GM23338 (cell line): ENCODE results near the gene PCYT2. TPM values are rescaled to one million over a fixed set of nuclear protein-coding genes. Genes with fewer than 3 reads are reported as not detected.

Experiments used
- ATAC-seq: fragments of 200-7000 bp; cut with Tn5 transposase; 3 replicates; pipeline ENCODE4 v1.9.1; 2020
- DNase-seq: peaks from one replicate; pipeline ENCODE4 v3.0.0-alpha.2; 2015; ENCODE audit warnings: low spot score
- H2AFZ ChIP-seq: fragments of 200-600 bp; sonication (generic); 2 replicates; pipeline ENCODE4 v1.8.0; 2016; ENCODE audit warnings: antibody characterized with exemption, mild to moderate bottlenecking, moderate library complexity
- H3F3A ChIP-seq: fragments of 200-600 bp; sonication (generic); replicated peaks from 2 replicates; pipeline ENCODE4 v1.8.0; 2017; ENCODE audit warnings: antibody characterized with exemption, mixed run types, low read depth
- H3K27ac ChIP-seq: fragments of 200-600 bp; sonication (generic); 2 replicates; pipeline ENCODE4 v1.6.1; 2016; ENCODE audit warnings: low read depth
- H3K27me3 ChIP-seq: fragments of 200-600 bp; sonication (generic); 2 replicates; pipeline ENCODE4 v1.8.0; 2016; ENCODE audit warnings: mild to moderate bottlenecking, mixed run types, moderate library complexity; ENCODE audit not compliant: insufficient read depth
- H3K36me3 ChIP-seq: fragments of 200-600 bp; sonication (generic); 2 replicates; pipeline ENCODE4 v1.8.0; 2016; ENCODE audit warnings: mild to moderate bottlenecking; ENCODE audit not compliant: insufficient read depth
- H3K4me1 ChIP-seq: fragments of 200-600 bp; sonication (generic); 2 replicates; pipeline ENCODE4 v1.8.0; 2016; ENCODE audit warnings: mild to moderate bottlenecking, moderate library complexity; ENCODE audit not compliant: insufficient read depth
- H3K4me2 ChIP-seq: fragments of 200-600 bp; sonication (generic); 2 replicates; pipeline ENCODE4 v1.7.1; 2017; ENCODE audit warnings: mixed run types
- H3K4me3 ChIP-seq: fragments of 200-600 bp; sonication (generic); 2 replicates; pipeline ENCODE4 v1.6.1; 2016; ENCODE audit warnings: mixed run types
- H3K79me2 ChIP-seq: fragments of 200-600 bp; sonication (generic); replicated peaks from 2 replicates; pipeline ENCODE4 v1.8.0; 2017; ENCODE audit warnings: mild to moderate bottlenecking; ENCODE audit not compliant: insufficient read depth
- H3K9me2 ChIP-seq: fragments of 200-600 bp; sonication (generic); 2 replicates; pipeline ENCODE4 v1.8.0; 2017; ENCODE audit not compliant: insufficient read depth
- H4K20me1 ChIP-seq: fragments of 200-600 bp; sonication (generic); replicated peaks from 2 replicates; pipeline ENCODE4 v1.8.0; 2017; ENCODE audit warnings: mild to moderate bottlenecking; ENCODE audit not compliant: insufficient read depth
- H3K27ac Mint-ChIP-seq: 2 replicates; pipeline ENCODE4 v1.8.0; 2020; ENCODE audit warnings: inconsistent platforms, mild to moderate bottlenecking, moderate library complexity, mixed read lengths
- H3K27me3 Mint-ChIP-seq: 3 replicates; pipeline ENCODE4 v1.8.0; 2022; ENCODE audit warnings: low read depth, mild to moderate bottlenecking, moderate library complexity, mixed read lengths, inconsistent platforms; ENCODE audit not compliant: insufficient read depth, poor library complexity
- H3K36me3 Mint-ChIP-seq: 3 replicates; pipeline ENCODE4 v1.8.0; 2021; ENCODE audit warnings: low read depth, mild to moderate bottlenecking, inconsistent platforms, moderate library complexity, mixed read lengths
- H3K4me1 Mint-ChIP-seq: 3 replicates; pipeline ENCODE4 v1.8.0; 2020; ENCODE audit warnings: mild to moderate bottlenecking, inconsistent platforms, mixed read lengths
- H3K4me3 Mint-ChIP-seq: 3 replicates; pipeline ENCODE4 v1.8.0; 2021; ENCODE audit warnings: moderate library complexity, mild to moderate bottlenecking, inconsistent platforms, mixed read lengths
- H3K9me3 Mint-ChIP-seq: 3 replicates; pipeline ENCODE4 v1.8.0; 2020; ENCODE audit warnings: moderate library complexity, mild to moderate bottlenecking, inconsistent platforms, mixed read lengths
- EZH2 ChIP-seq: fragments of 200-600 bp; sonication (generic); IDR thresholded peaks from one replicate; pipeline ENCODE4 v1.8.0; 2017; ENCODE audit warnings: antibody characterized with exemption, mild to moderate bottlenecking, low read depth; ENCODE audit not compliant: unreplicated experiment
- EZH2phosphoT487 ChIP-seq: fragments of 200-600 bp; sonication (generic); IDR thresholded peaks from one replicate; pipeline ENCODE4 v1.8.1; 2018; ENCODE audit warnings: antibody characterized with exemption; ENCODE audit not compliant: unreplicated experiment
- JUNB ChIP-seq: IDR thresholded peaks from one replicate; pipeline ENCODE4 v1.6.1; 2016; ENCODE audit warnings: antibody characterized with exemption; ENCODE audit not compliant: unreplicated experiment
- NANOG ChIP-seq: IDR thresholded peaks from 2 replicates; pipeline ENCODE4 v1.6.1; 2016; ENCODE audit warnings: antibody characterized with exemption, borderline replicate concordance
- POLR2AphosphoS5 ChIP-seq: IDR thresholded peaks from 2 replicates; pipeline ENCODE4 v1.6.1; 2016; ENCODE audit warnings: antibody characterized with exemption, low read depth
- STAT1 ChIP-seq: IDR thresholded peaks from one replicate; pipeline ENCODE4 v1.6.1; 2016; ENCODE audit warnings: antibody characterized with exemption; ENCODE audit not compliant: unreplicated experiment
- ZNF114 ChIP-seq: fragments of 250-450 bp; sonication (Bioruptor Pico); IDR thresholded peaks from 2 replicates; pipeline ENCODE4 v1.5.0; 2020; ENCODE audit warnings: mild to moderate bottlenecking, moderate library complexity
- polyA plus RNA-seq: library from polyadenylated mRNA; unstranded; fragments of >200 nt; fragmentation: Nextera tagmentation; extraction: Ambion mirVana; gene quantifications from 2 replicates; pipeline ENCODE4 v1.2.1, GENCODE V29; 2016
- total RNA-seq: library from RNA; depleted of rRNA; stranded (reverse); fragments of >200 nt; shearing (Covaris generic); gene quantifications from 2 replicates; pipeline ENCODE4 v1.2.3, GENCODE V29; 2014
- TF ChIP-seq, protein P1 (sequence below), 2 experiments: fragments of 200-600 bp in 1 of 2; sonication (generic) in 1 of 2; conservative IDR thresholded peaks; 2 replicates each; pipeline versions ENCODE4 v1.5.1 to v1.6.1; 2016 to 2017; ENCODE audit warnings: antibody characterized with exemption in 2 of 2, low read depth in 2 of 2, mild to moderate bottlenecking in 2 of 2, moderate library complexity in 1 of 2
- TF ChIP-seq, protein P2 (sequence below): IDR thresholded peaks from one replicate; pipeline ENCODE4 v1.6.1; 2018; ENCODE audit warnings: antibody characterized with exemption; ENCODE audit not compliant: unreplicated experiment

The PCYT2 gene
- total and polyA plus RNA-seq, 2 experiments from 2014 or later = 51.6 to 82.9 TPM

DNA sequence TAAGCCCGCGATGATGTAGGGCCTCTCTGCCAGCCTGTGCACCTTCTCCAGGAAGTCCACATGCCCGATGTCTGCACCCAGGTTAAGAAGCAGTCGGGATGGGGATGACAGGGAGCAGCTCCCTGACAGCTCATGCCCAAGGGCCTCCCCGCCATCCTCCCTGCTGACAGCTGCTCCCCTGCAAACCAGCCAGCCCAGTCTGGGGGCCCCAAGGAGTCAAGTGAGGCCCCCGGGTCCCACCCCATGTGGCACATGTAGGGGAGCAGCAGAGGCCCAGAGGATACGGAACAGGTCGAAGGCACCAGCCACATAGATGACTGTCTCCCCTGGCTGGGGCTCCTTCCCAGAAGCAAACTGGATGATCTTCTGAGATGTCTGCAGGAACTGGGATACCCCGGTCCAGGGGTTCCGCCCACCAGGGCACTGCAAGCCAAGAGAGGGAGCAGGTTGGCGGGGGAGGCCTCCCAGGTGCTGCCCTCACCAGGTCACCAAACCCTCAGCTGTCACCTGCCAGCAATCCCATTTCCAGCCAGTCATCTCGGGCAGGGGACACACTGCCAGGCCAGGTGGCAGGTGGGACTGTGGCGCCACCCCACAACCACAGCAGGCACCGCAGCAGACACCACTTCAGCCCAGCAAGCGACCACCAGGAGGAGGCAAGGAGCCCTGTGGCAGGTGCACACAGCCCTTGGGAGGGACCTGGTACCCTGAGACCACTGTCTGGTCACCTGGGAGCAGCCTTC, 4.6 kb downstream of the PCYT2 start:
- H3K4me2 ChIP-seq = no peak overlapping the region
- H3K9me3 Mint-ChIP-seq = no peaks in the 10 kb centered on the region
- H3K4me3 ChIP-seq = no peak overlapping the region
- H3K79me2 ChIP-seq = peaks cover 7% of the 10 kb centered on the region
- DNase-seq (peak; percentile 47), ATAC-seq (no peak)
- peaks cover 10% of the 10 kb centered on the region for H3K27me3 Mint-ChIP-seq
- peaks cover 9% of the 10 kb centered on the region for H4K20me1 ChIP-seq
- H3K27me3 ChIP-seq = peaks cover 5% of the 10 kb centered on the region; the same call in 1 of the 2 replicates
- H3K4me3 Mint-ChIP-seq = no peak overlapping the region
- H3K27ac Mint-ChIP-seq = no peak overlapping the region
- peaks cover 6% of the 10 kb centered on the region for H3K4me1 ChIP-seq
- H3K27ac ChIP-seq = no peak overlapping the region
- TF ChIP-seq, protein P1, sequence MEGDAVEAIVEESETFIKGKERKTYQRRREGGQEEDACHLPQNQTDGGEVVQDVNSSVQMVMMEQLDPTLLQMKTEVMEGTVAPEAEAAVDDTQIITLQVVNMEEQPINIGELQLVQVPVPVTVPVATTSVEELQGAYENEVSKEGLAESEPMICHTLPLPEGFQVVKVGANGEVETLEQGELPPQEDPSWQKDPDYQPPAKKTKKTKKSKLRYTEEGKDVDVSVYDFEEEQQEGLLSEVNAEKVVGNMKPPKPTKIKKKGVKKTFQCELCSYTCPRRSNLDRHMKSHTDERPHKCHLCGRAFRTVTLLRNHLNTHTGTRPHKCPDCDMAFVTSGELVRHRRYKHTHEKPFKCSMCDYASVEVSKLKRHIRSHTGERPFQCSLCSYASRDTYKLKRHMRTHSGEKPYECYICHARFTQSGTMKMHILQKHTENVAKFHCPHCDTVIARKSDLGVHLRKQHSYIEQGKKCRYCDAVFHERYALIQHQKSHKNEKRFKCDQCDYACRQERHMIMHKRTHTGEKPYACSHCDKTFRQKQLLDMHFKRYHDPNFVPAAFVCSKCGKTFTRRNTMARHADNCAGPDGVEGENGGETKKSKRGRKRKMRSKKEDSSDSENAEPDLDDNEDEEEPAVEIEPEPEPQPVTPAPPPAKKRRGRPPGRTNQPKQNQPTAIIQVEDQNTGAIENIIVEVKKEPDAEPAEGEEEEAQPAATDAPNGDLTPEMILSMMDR (conservative IDR thresholded peaks at IDR 0.05; ENCODE audit: low read depth in 2 of 2) = peak; percentile 40 to 81
- no peak for TF ChIP-seq JUNB
- H3K4me1 Mint-ChIP-seq = peaks cover 3% of the 10 kb centered on the region; the same call in 1 of the 3 replicates
- no peak overlapping the region for H2AFZ ChIP-seq
- peaks cover 6% of the 10 kb centered on the region; the same call in 1 of the 2 replicates for H3K36me3 ChIP-seq
- no peaks in the 10 kb centered on the region for H3K36me3 Mint-ChIP-seq
- H3K9me2 ChIP-seq = no peaks in the 10 kb centered on the region
- H3F3A ChIP-seq = peaks cover 20% of the 10 kb centered on the region

DNA sequence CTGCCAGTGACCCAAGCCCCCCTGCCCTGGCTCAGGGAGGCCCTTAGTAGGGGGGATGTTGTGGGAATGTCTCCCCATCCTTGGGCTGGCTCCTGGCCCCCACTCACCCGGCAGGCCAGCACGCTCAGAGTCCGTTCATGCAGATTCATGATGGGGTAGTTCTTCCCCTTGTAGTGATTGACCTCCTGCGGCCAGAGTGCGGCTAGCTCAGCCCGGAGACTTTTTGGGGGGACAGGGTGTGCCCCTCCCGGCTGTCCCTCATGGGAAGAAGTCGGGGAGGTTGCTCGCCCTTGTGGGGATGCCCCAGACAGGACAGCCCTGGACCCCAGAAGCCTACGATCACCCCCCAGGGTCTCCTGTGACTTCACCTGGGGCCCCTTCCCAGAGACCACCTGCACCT, 5.2 kb downstream of the PCYT2 start:
- H3K36me3 Mint-ChIP-seq = no peaks in the 10 kb centered on the region; the same call in 2 of the 3 replicates
- no peak overlapping the region for H3K27ac Mint-ChIP-seq
- Histone ChIP-seq H2AFZ (no peak overlapping the region), H3K27me3 (peaks cover 12% of the 10 kb centered on the region), H3K9me2 (no peaks in the 10 kb centered on the region), H3F3A (peaks cover 20% of the 10 kb centered on the region), H3K27ac (no peak overlapping the region), H3K79me2 (peaks cover 7% of the 10 kb centered on the region), H4K20me1 (peaks cover 9% of the 10 kb centered on the region), H3K4me1 (peaks cover 6% of the 10 kb centered on the region), H3K36me3 (peaks cover 6% of the 10 kb centered on the region; the same call in 1 of the 2 replicates), H3K4me3 (no peak overlapping the region), H3K4me2 (no peak overlapping the region)
- no peak for ATAC-seq
- H3K27me3 Mint-ChIP-seq = peaks cover 16% of the 10 kb centered on the region
- H3K9me3 Mint-ChIP-seq = no peaks in the 10 kb centered on the region
- peaks cover 5% of the 10 kb centered on the region; the same call in 2 of the 3 replicates for H3K4me1 Mint-ChIP-seq
- no peak overlapping the region for H3K4me3 Mint-ChIP-seq
- DNase-seq = no peak
- no peak for TF ChIP-seq ZNF114 (CRISPR knock-in tag)
- no peak for TF ChIP-seq NANOG
- no peak for TF ChIP-seq POLR2AphosphoS5
- TF ChIP-seq STAT1 = no peak

DNA sequence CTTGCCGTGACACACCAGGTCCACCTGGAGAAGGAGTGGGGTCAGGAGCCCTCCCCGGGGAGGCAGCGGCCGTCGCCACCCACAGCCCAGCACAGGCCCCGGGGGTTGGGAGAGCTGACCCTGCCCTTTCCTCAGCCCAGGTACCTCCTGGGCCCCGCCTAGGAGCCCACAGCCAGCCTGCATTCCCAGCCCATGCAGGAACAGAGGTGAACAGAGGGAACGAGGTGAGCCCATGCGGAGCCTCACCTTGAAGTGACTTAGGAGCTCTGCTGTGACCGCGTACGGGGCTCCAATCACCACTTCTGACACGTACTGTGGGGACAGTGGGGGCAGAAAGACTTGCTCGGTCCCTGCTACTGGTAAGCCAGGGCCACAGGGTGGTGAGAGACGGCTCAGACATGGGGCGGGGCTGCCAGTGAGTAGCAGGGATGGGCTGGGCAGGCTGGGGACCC, 5.7 kb downstream of the PCYT2 start:
- H3K4me3 Mint-ChIP-seq = no peak overlapping the region
- H4K20me1 ChIP-seq = peaks cover 8% of the 10 kb centered on the region
- peaks cover 19% of the 10 kb centered on the region for H3F3A ChIP-seq
- no peak overlapping the region for H3K4me2 ChIP-seq
- peaks cover 6% of the 10 kb centered on the region for H3K4me1 ChIP-seq
- H3K27me3 Mint-ChIP-seq = peaks cover 20% of the 10 kb centered on the region
- ATAC-seq (no peak), DNase-seq (no peak)
- H3K27me3 ChIP-seq = peaks cover 17% of the 10 kb centered on the region
- no peak overlapping the region for H2AFZ ChIP-seq
- peaks cover 5% of the 10 kb centered on the region; the same call in 2 of the 3 replicates for H3K4me1 Mint-ChIP-seq
- H3K36me3 ChIP-seq = peaks cover 6% of the 10 kb centered on the region; the same call in 1 of the 2 replicates
- H3K4me3 ChIP-seq = no peak overlapping the region
- peaks cover 2% of the 10 kb centered on the region; the same call in 2 of the 3 replicates for H3K36me3 Mint-ChIP-seq
- no peaks in the 10 kb centered on the region for H3K9me2 ChIP-seq
- no peak overlapping the region for H3K27ac Mint-ChIP-seq
- peaks cover 7% of the 10 kb centered on the region for H3K79me2 ChIP-seq
- H3K27ac ChIP-seq = no peak overlapping the region
- H3K9me3 Mint-ChIP-seq = no peaks in the 10 kb centered on the region
- TF ChIP-seq EZH2 = no peak
- TF ChIP-seq, protein P2, sequence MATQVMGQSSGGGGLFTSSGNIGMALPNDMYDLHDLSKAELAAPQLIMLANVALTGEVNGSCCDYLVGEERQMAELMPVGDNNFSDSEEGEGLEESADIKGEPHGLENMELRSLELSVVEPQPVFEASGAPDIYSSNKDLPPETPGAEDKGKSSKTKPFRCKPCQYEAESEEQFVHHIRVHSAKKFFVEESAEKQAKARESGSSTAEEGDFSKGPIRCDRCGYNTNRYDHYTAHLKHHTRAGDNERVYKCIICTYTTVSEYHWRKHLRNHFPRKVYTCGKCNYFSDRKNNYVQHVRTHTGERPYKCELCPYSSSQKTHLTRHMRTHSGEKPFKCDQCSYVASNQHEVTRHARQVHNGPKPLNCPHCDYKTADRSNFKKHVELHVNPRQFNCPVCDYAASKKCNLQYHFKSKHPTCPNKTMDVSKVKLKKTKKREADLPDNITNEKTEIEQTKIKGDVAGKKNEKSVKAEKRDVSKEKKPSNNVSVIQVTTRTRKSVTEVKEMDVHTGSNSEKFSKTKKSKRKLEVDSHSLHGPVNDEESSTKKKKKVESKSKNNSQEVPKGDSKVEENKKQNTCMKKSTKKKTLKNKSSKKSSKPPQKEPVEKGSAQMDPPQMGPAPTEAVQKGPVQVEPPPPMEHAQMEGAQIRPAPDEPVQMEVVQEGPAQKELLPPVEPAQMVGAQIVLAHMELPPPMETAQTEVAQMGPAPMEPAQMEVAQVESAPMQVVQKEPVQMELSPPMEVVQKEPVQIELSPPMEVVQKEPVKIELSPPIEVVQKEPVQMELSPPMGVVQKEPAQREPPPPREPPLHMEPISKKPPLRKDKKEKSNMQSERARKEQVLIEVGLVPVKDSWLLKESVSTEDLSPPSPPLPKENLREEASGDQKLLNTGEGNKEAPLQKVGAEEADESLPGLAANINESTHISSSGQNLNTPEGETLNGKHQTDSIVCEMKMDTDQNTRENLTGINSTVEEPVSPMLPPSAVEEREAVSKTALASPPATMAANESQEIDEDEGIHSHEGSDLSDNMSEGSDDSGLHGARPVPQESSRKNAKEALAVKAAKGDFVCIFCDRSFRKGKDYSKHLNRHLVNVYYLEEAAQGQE = no peak
- no peak for TF ChIP-seq EZH2phosphoT487
- TF ChIP-seq NANOG = no peak
